A549 treated with RU486 at 1 μM for 4 hours (cell line): Measurements from ENCODE around the gene FFAR1. TPM values are rescaled to one million over a fixed set of nuclear protein-coding genes. Genes with fewer than 3 reads are reported as not detected.

Experiments used
- total RNA-seq: library from RNA; stranded (reverse); fragments of 200-300 nt; extraction: Qiagen RNA extraction; gene quantifications from 5 replicates; pipeline ENCODE4 v1.2.3, GENCODE V29; 2022; ENCODE audit warnings: low read depth

FFAR1 gene, protein sequence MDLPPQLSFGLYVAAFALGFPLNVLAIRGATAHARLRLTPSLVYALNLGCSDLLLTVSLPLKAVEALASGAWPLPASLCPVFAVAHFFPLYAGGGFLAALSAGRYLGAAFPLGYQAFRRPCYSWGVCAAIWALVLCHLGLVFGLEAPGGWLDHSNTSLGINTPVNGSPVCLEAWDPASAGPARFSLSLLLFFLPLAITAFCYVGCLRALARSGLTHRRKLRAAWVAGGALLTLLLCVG (N-terminal part only)
- total RNA-seq, result 0.06 TPM in 1 of 5 replicates, not detected in the others

DNA sequence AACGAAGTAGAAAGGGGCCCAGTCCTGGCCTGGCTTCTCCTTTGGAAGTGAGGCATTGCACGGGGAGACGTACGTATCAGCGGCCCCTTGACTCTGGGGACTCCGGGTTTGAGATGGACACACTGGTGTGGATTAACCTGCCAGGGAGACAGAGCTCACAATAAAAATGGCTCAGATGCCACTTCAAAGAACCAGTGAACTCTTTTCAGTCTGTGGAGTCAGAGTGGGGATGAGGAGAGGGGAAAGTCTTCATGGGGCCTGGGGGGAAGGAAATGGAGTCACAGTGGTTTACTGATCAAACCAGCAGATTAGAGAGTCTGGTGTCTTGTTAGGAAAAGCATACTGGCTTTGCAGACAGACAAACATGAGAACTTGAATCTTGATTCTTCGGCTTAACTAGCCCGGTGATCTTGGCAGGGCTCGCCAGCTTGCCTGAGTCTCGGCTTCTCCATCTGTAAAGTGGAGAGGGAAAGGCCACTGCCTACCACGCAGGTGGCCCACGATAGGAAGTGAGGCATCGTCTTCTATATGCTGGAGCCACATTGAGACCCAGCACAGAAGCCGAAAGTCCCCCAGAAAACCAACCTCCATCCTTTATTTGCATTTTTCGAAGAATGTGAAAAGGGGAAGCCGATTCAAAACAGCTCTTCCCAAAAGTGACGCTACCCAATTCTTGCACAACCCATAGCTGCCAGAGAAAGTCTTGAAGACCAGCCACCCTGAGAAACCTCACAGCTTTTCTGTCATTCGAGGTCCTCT is at the start of gene FFAR1:
Gene FFAR1, plus strand, starts transcription at position 732 of the 759 bp plus-strand sequence. CDS start 3,650 bp downstream, outside the sequence.

DNA sequence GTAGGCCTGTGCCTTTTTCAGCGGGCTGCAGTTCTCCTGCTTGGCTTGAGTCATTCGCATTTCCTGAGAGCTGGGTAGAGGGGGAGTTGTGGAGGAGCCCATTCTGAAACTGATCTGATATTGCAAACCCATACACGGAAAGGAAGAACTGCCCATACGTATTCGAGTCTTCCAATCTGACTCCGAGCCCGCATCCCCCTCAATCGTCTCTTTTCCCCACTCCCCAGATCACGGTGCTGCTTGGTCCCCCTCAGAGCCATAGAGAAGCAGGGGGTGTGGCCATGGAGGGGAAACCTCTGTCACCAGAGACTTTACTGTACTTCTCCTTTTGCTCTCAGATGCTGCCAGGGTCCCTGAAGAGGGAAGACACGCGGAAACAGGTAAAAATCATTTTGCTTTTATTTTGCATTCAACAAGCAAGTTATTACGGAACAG is 18.8 kb upstream of the FFAR1 start, which contains the start of gene CD22:
Gene CD22, plus strand, starts transcription at position 337 of the 435 bp plus-strand sequence. CDS start 2,854 bp downstream, outside the sequence.

DNA sequence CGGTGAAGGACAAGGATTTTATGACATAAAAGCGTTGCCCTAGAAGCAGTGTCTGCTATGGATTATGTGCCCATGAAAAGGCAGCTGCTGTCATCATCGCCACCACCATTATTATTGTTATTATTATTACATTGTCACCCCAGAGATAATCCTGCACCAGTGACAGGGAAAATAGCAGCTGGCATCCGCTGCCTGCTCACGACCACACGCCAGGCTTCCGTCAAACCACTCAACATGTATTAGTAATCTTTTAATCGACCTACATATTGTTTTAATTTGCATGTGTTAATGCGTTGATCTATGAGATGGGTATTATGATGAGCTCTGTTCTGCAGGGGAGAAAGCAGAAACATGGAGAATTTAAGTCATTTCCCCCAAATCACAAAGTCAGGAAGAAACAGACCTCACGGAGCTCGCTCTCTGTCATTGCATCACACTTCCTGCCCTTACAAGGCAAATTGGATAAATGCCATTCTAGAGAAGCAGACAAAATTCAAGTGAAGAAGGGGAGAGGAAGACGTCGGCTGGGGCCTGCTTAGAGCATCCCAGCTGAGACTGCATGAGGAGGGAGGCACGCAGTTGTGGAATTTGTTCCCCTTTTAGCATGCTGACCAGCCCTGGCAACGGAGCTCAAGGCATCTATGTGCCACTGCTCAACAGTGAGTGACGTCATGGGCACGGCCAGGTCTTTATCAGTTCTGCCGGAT is 10.3 kb downstream of the FFAR1 start, which contains the start of gene FFAR3:
Gene FFAR3, plus strand, starts transcription at position 594 of the 707 bp plus-strand sequence. CDS start 431 bp downstream, outside the sequence.

DNA sequence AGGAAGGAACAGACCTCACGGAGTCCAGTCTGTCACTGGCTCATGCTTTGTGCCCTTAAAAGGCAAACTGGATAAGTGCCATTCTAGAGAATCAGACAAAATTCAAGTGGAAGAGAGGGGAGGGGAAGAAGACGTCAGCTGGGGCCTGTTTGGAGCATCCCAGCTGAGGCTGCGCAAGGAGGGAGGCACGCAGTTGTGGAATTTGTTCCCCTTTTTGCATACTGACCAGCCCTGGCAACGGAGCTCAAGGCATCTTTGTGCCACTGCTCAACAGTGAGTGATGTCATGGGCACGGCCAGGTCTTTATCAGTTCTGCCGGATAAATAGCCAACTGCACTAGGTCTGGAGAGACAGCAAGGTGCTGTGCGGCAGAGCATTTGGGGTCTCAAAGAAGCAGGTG is 23.0 kb downstream of the FFAR1 start, which contains the start of gene GPR42:
Gene GPR42, plus strand, starts transcription at position 347 of the 400 bp plus-strand sequence. CDS start 292 bp downstream, outside the sequence.

Other genes starting within 250 kb of the FFAR1 start
- gene FXYD3, start 232.1 kb upstream of the FFAR1 start, total RNA-seq, result 0.21 to 0.57 TPM (median 0.28 TPM) in 3 of 5 replicates, not detected in the others
- 0.06 to 0.21 TPM (median 0.16 TPM) in 5 replicates for gene LGI4, start 212.8 kb upstream of the FFAR1 start, total RNA-seq
- gene FXYD1, start 209.1 kb upstream of the FFAR1 start, total RNA-seq, result 0.37 TPM in 1 of 5 replicates, not detected in the others
- gene FXYD7, start 204.6 kb upstream of the FFAR1 start, total RNA-seq, result 0.22 to 0.33 TPM (median 0.30 TPM) in 4 of 5 replicates, not detected in the other
- 190 to 236 TPM (median 225 TPM) in 5 replicates for gene FXYD5, start 193.2 kb upstream of the FFAR1 start, total RNA-seq
- gene FAM187B, start 119.2 kb upstream of the FFAR1 start, total RNA-seq, result not detected in 5 replicates
- 6.4 to 11.6 TPM (median 10.4 TPM) in 5 replicates for gene LSR, start 98.9 kb upstream of the FFAR1 start, total RNA-seq
- 129 to 163 TPM (median 162 TPM) in 5 replicates for gene USF2, start 78.9 kb upstream of the FFAR1 start, total RNA-seq
- gene HAMP, start 65.4 kb upstream of the FFAR1 start, total RNA-seq, result 0.31 TPM in 1 of 5 replicates, not detected in the others
- not detected in 5 replicates for gene MAG, start 55.7 kb upstream of the FFAR1 start, total RNA-seq
- gene CD22, start 18.7 kb upstream of the FFAR1 start, total RNA-seq, result 0.49 to 2.2 TPM (median 0.81 TPM) in 5 replicates
- gene FFAR3, start 10.6 kb downstream of the FFAR1 start, total RNA-seq, result not detected in 5 replicates
- gene GPR42, start 23.2 kb downstream of the FFAR1 start, total RNA-seq, result not detected in 5 replicates
- not detected in 5 replicates for gene FFAR2, start 100.4 kb downstream of the FFAR1 start, total RNA-seq
- not detected in 5 replicates for gene KRTDAP, start 142.6 kb downstream of the FFAR1 start, total RNA-seq
- gene DMKN, start 165.7 kb downstream of the FFAR1 start, total RNA-seq, result 29.0 to 46.4 TPM (median 36.8 TPM) in 5 replicates
- 2.0 to 3.9 TPM (median 2.9 TPM) in 5 replicates for gene SBSN, start 180.4 kb downstream of the FFAR1 start, total RNA-seq
- not detected in 5 replicates for gene GAPDHS, start 185.6 kb downstream of the FFAR1 start, total RNA-seq
- 378 to 437 TPM (median 424 TPM) in 5 replicates for gene TMEM147, start 197.7 kb downstream of the FFAR1 start, total RNA-seq
- not detected in 5 replicates for gene ATP4A, start 215.8 kb downstream of the FFAR1 start, total RNA-seq
- not detected in 5 replicates for gene PMIS2, start 238.3 kb downstream of the FFAR1 start, total RNA-seq